GM18520 (cell line): ENCODE results near the gene ATF1.
"Not testable (repeated sequence)": the region's sequence is repeated elsewhere in the genome, so short reads cannot be mapped to it uniquely, and the experiment has no call there.

ENCODE experiments used
- ATAC-seq: cut with Tn5 transposase; IDR thresholded peaks from one replicate; pipeline ENCODE4 v1.9.1; 2021; ENCODE audit not compliant: unreplicated experiment

Gene ATF1

GRCh38 chr12:50790081-50790480, 26.2 kb downstream of the ATF1 start:
- no peak for ATAC-seq

- ATAC-seq, result no peak
Observed at GRCh38 chr12:50799908-50800307, 36.0 kb downstream of the ATF1 start.

GRCh38 chr12:50803230-50803875, 39.5 kb downstream of the ATF1 start:
- no peak for ATAC-seq

GRCh38 chr12:50806176-50806575, 42.3 kb downstream of the ATF1 start:
- no peak for ATAC-seq

- not testable (repeated sequence) for ATAC-seq
Observed at GRCh38 chr12:50809131-50809530, 45.2 kb downstream of the ATF1 start.

GRCh38 chr12:50814921-50815320, 51.0 kb downstream of the ATF1 start:
- not testable (repeated sequence) for ATAC-seq

- ATAC-seq, result no peak
Observed at GRCh38 chr12:50820177-50820576, 56.3 kb downstream of the ATF1 start.

- no peak for ATAC-seq
Observed at GRCh38 chr12:50822082-50822481, 58.2 kb downstream of the ATF1 start.

GRCh38 chr12:50823724-50824123, 59.8 kb downstream of the ATF1 start:
- ATAC-seq, result not testable (repeated sequence)

GRCh38 chr12:50824914-50825313, 61.0 kb downstream of the ATF1 start:
- no peak for ATAC-seq

- ATAC-seq, result no peak
Observed at GRCh38 chr12:50825372-50825838, 61.5 kb downstream of the ATF1 start.

GRCh38 chr12:50828121-50828520, 64.2 kb downstream of the ATF1 start:
- no peak for ATAC-seq

- no peak for ATAC-seq
Observed at GRCh38 chr12:50828886-50829285, 65.0 kb downstream of the ATF1 start.

GRCh38 chr12:50833801-50834200, 69.9 kb downstream of the ATF1 start:
- not testable (repeated sequence) for ATAC-seq

GRCh38 chr12:50839042-50839441, 75.1 kb downstream of the ATF1 start:
- no peak for ATAC-seq

- ATAC-seq, result no peak
Observed at GRCh38 chr12:50840809-50841487, 77.0 kb downstream of the ATF1 start.

GRCh38 chr12:50841716-50842531, 78.0 kb downstream of the ATF1 start:
- no peak for ATAC-seq

- no peak for ATAC-seq
Observed at GRCh38 chr12:50842637-50843493, 79.0 kb downstream of the ATF1 start, which contains the start of gene TMPRSS12. TMPRSS12 (plus strand) TSS chr12:50842926; CDS start chr12:50842965, 39 bp downstream.

GRCh38 chr12:50845021-50845647, 81.2 kb downstream of the ATF1 start:
- no peak for ATAC-seq

GRCh38 chr12:50848963-50849362, 85.1 kb downstream of the ATF1 start:
- no peak for ATAC-seq
